BLaER1 (cell line): ENCODE data around the gene PHACTR4.
"Not testable (repeated sequence)": the region's sequence is repeated elsewhere in the genome, so short reads cannot be mapped to it uniquely, and the experiment has no call there.

Experiments
- H3K27ac ChIP-seq: shearing (Covaris generic); formaldehyde crosslinking; 2 replicates; pipeline ENCODE4 v1.8.1; 2022
- H3K27me3 ChIP-seq: shearing (Covaris generic); formaldehyde crosslinking; 2 replicates; pipeline ENCODE4 v1.8.1; 2022
- H3K36me3 ChIP-seq: shearing (Covaris generic); formaldehyde crosslinking; 2 replicates; pipeline ENCODE4 v1.8.1; 2022
- H3K4me1 ChIP-seq: shearing (Covaris generic); formaldehyde crosslinking; 2 replicates; pipeline ENCODE4 v1.8.1; 2022
- H3K4me2 ChIP-seq: shearing (Covaris generic); formaldehyde crosslinking; 2 replicates; pipeline ENCODE4 v1.8.1; 2022
- H3K4me3 ChIP-seq: shearing (Covaris generic); formaldehyde crosslinking; 2 replicates; pipeline ENCODE4 v1.8.1; 2022
- H3K9ac ChIP-seq: shearing (Covaris generic); formaldehyde crosslinking; 2 replicates; pipeline ENCODE4 v1.8.1; 2022
- H3K9me3 ChIP-seq: shearing (Covaris generic); formaldehyde crosslinking; 2 replicates; pipeline ENCODE4 v1.8.1; 2022
- H4K20me1 ChIP-seq: shearing (Covaris generic); formaldehyde crosslinking; 2 replicates; pipeline ENCODE4 v1.8.1; 2022
- Cebpa-rat ChIP-seq: shearing (Covaris generic); IDR thresholded peaks from 2 replicates; pipeline ENCODE4 v1.8.1; 2022

The PHACTR4 gene

GRCh38 chr1:28507646-28508434 lies 138.3 kb downstream of the PHACTR4 start:
- peak overlapping the region; percentile 83 for H3K4me3 ChIP-seq
- H3K4me2 ChIP-seq = peak overlapping the region; percentile 95
- no peak for TF ChIP-seq Cebpa-rat
- peaks cover 51% of the 10 kb centered on the region for H3K4me1 ChIP-seq
- peaks cover 63% of the 10 kb centered on the region for H4K20me1 ChIP-seq
- peaks cover 65% of the 10 kb centered on the region for H3K36me3 ChIP-seq
- peak overlapping the region; percentile 100 for H3K9ac ChIP-seq
- no peaks in the 10 kb centered on the region for H3K27me3 ChIP-seq
- peak overlapping the region; percentile 99 for H3K27ac ChIP-seq
- no peaks in the 10 kb centered on the region for H3K9me3 ChIP-seq

GRCh38 chr1:28508435-28508754 lies 138.9 kb downstream of the PHACTR4 start:
- TF ChIP-seq Cebpa-rat = no peak
- peak overlapping the region; percentile 99 for H3K27ac ChIP-seq
- no peaks in the 10 kb centered on the region for H3K27me3 ChIP-seq
- peak overlapping the region; percentile 83 for H3K4me3 ChIP-seq
- H3K4me2 ChIP-seq = peak overlapping the region; percentile 95
- peak overlapping the region; percentile 100 for H3K9ac ChIP-seq
- H3K9me3 ChIP-seq = no peaks in the 10 kb centered on the region
- H3K4me1 ChIP-seq = peaks cover 51% of the 10 kb centered on the region
- peaks cover 71% of the 10 kb centered on the region for H3K36me3 ChIP-seq
- H4K20me1 ChIP-seq = peaks cover 69% of the 10 kb centered on the region

- Histone ChIP-seq H3K9ac (peak overlapping the region; percentile 100), H3K4me2 (peak overlapping the region; percentile 95), H3K27ac (peak overlapping the region; percentile 99), H3K36me3 (peaks cover 84% of the 10 kb centered on the region), H4K20me1 (peaks cover 83% of the 10 kb centered on the region), H3K9me3 (no peaks in the 10 kb centered on the region), H3K4me1 (peaks cover 46% of the 10 kb centered on the region), H3K27me3 (no peaks in the 10 kb centered on the region), H3K4me3 (peak overlapping the region; percentile 83)
- no peak for TF ChIP-seq Cebpa-rat
Measured at GRCh38 chr1:28509705-28510272, 140.2 kb downstream of the PHACTR4 start.

- Histone ChIP-seq H3K9me3 (no peaks in the 10 kb centered on the region), H3K4me3 (peak overlapping the region; percentile 83), H3K4me2 (peak overlapping the region; percentile 95), H3K27me3 (no peaks in the 10 kb centered on the region), H3K27ac (peak overlapping the region; percentile 99), H4K20me1 (peaks cover 89% of the 10 kb centered on the region), H3K36me3 (peaks cover 91% of the 10 kb centered on the region), H3K9ac (peak overlapping the region; percentile 100), H3K4me1 (peaks cover 42% of the 10 kb centered on the region)
- no peak for TF ChIP-seq Cebpa-rat
Measured at GRCh38 chr1:28510273-28510969, 140.9 kb downstream of the PHACTR4 start.

- peak overlapping the region; percentile 99 for H3K27ac ChIP-seq
- peak overlapping the region; percentile 83 for H3K4me3 ChIP-seq
- H3K9me3 ChIP-seq = no peaks in the 10 kb centered on the region
- H3K4me1 ChIP-seq = peaks cover 42% of the 10 kb centered on the region
- H3K27me3 ChIP-seq = no peaks in the 10 kb centered on the region
- no peak for TF ChIP-seq Cebpa-rat
- peaks cover 91% of the 10 kb centered on the region for H3K36me3 ChIP-seq
- peaks cover 95% of the 10 kb centered on the region for H4K20me1 ChIP-seq
- peak overlapping the region; percentile 95 for H3K4me2 ChIP-seq
- H3K9ac ChIP-seq = peak overlapping the region; percentile 100
Measured at GRCh38 chr1:28510970-28511440, 141.5 kb downstream of the PHACTR4 start.

GRCh38 chr1:28512058-28512611 lies 142.6 kb downstream of the PHACTR4 start:
- peak overlapping the region; percentile 83; the same call in 1 of the 2 replicates for H3K4me3 ChIP-seq
- H3K27ac ChIP-seq = peak overlapping the region; percentile 99; the same call in 1 of the 2 replicates
- no peaks in the 10 kb centered on the region for H3K27me3 ChIP-seq
- peak overlapping the region; percentile 95 for H3K4me2 ChIP-seq
- H3K9ac ChIP-seq = peak overlapping the region; percentile 100; the same call in 1 of the 2 replicates
- TF ChIP-seq Cebpa-rat = no peak
- no peaks in the 10 kb centered on the region for H3K9me3 ChIP-seq
- peaks cover 43% of the 10 kb centered on the region for H3K4me1 ChIP-seq
- peaks cover 82% of the 10 kb centered on the region for H3K36me3 ChIP-seq
- H4K20me1 ChIP-seq = peaks cover 100% of the 10 kb centered on the region

GRCh38 chr1:28514445-28514933 lies 144.9 kb downstream of the PHACTR4 start:
- H3K9me3 ChIP-seq, H3K9ac ChIP-seq, H3K4me2 ChIP-seq, H3K4me3 ChIP-seq, H3K27ac ChIP-seq, H3K27me3 ChIP-seq: not testable (repeated sequence)
- Histone ChIP-seq H3K4me1 (peaks cover 43% of the 10 kb centered on the region), H4K20me1 (peaks cover 94% of the 10 kb centered on the region), H3K36me3 (peaks cover 59% of the 10 kb centered on the region)

GRCh38 chr1:28516518-28516956 lies 147.0 kb downstream of the PHACTR4 start:
- TF ChIP-seq Cebpa-rat = no peak
- peak overlapping the region; percentile 96; the same call in 1 of the 2 replicates for H3K27ac ChIP-seq
- H3K4me1 ChIP-seq = peaks cover 44% of the 10 kb centered on the region
- H3K4me3 ChIP-seq = no peak overlapping the region
- peaks cover 53% of the 10 kb centered on the region for H3K36me3 ChIP-seq
- H3K4me2 ChIP-seq = no peak overlapping the region
- no peaks in the 10 kb centered on the region for H3K9me3 ChIP-seq
- H3K9ac ChIP-seq = no peak overlapping the region
- H4K20me1 ChIP-seq = peaks cover 94% of the 10 kb centered on the region
- H3K27me3 ChIP-seq = no peaks in the 10 kb centered on the region

- Histone ChIP-seq H3K36me3 (peaks cover 53% of the 10 kb centered on the region), H3K4me1 (peaks cover 46% of the 10 kb centered on the region), H3K4me3 (peak overlapping the region; percentile 77), H3K27ac (peak overlapping the region; percentile 96), H3K9ac (peak overlapping the region; percentile 94), H3K4me2 (peak overlapping the region; percentile 96), H3K9me3 (no peaks in the 10 kb centered on the region), H3K27me3 (no peaks in the 10 kb centered on the region), H4K20me1 (peaks cover 94% of the 10 kb centered on the region)
- no peak for TF ChIP-seq Cebpa-rat
Measured at GRCh38 chr1:28517649-28517999, 148.1 kb downstream of the PHACTR4 start.
